ENCODE results near the gene EPS15.

GRCh38 chr1:51498924-51499323 is 20.1 kb downstream of the EPS15 start:
- TF ChIP-seq CTCF (IDR thresholded peaks at IDR 0.05) (no peak), POLR2A (IDR thresholded peaks at IDR 0.05; ENCODE audit: low read depth) (no peak), POLR2AphosphoS5 (IDR thresholded peaks at IDR 0.05) (no peak)
